BE2C (cell line): ENCODE measurements around the gene RAB9A.

Experiments
- DNase-seq: peaks from one replicate; pipeline ENCODE4 v3.0.0-alpha.2; 2020
- H3K27me3 ChIP-seq: fragments of 250-450 bp; sonication (Bioruptor Pico); 2 replicates; pipeline ENCODE4 v1.5.1; 2020; ENCODE audit warnings: mild to moderate bottlenecking
- H3K36me3 ChIP-seq: fragments of 250-450 bp; sonication (Bioruptor Pico); 2 replicates; pipeline ENCODE4 v1.5.1; 2020; ENCODE audit warnings: mild to moderate bottlenecking
- H3K4me1 ChIP-seq: fragments of 250-450 bp; sonication (Bioruptor Pico); 2 replicates; pipeline ENCODE4 v1.5.1; 2020
- H3K4me3 ChIP-seq: 2 replicates; pipeline ENCODE4 v1.5.1; 2011; ENCODE audit warnings: low read depth, low read length
- H3K9me3 ChIP-seq: fragments of 250-450 bp; sonication (Bioruptor Pico); 2 replicates; pipeline ENCODE4 v1.5.1; 2020
- TF ChIP-seq, protein P1 (sequence below): IDR thresholded peaks from 2 replicates; pipeline ENCODE4 v1.5.1; 2012; ENCODE audit warnings: mild to moderate bottlenecking, low read depth, low read length

Gene RAB9A

DNA sequence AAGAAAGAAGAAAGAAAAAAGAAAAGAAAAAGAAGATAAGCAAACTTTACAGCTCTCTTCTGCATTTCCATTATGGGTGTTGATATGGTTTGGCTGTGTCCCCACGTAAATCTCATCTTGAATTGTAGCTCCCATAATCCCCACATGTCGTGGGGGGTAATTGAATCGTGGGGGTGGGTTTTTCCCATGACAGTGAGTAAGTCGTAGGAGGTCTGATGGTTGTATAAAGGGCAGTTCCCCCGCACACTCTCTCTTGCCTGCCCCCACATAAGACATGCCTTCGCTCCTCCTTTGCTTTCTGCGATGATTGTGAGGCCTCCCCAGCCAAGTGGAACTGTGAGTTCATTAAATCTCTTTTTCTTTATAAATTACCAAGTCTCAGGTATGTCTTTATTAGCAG is 7.3 kb upstream of the RAB9A start:
- Histone ChIP-seq H3K36me3 (no peaks in the 10 kb centered on the region), H3K27me3 (no peaks in the 10 kb centered on the region), H3K4me1 (no peaks in the 10 kb centered on the region), H3K4me3 (no peak overlapping the region), H3K9me3 (no peaks in the 10 kb centered on the region)
- DNase-seq = no peak
- TF ChIP-seq, protein P1, sequence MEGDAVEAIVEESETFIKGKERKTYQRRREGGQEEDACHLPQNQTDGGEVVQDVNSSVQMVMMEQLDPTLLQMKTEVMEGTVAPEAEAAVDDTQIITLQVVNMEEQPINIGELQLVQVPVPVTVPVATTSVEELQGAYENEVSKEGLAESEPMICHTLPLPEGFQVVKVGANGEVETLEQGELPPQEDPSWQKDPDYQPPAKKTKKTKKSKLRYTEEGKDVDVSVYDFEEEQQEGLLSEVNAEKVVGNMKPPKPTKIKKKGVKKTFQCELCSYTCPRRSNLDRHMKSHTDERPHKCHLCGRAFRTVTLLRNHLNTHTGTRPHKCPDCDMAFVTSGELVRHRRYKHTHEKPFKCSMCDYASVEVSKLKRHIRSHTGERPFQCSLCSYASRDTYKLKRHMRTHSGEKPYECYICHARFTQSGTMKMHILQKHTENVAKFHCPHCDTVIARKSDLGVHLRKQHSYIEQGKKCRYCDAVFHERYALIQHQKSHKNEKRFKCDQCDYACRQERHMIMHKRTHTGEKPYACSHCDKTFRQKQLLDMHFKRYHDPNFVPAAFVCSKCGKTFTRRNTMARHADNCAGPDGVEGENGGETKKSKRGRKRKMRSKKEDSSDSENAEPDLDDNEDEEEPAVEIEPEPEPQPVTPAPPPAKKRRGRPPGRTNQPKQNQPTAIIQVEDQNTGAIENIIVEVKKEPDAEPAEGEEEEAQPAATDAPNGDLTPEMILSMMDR = no peak

DNA sequence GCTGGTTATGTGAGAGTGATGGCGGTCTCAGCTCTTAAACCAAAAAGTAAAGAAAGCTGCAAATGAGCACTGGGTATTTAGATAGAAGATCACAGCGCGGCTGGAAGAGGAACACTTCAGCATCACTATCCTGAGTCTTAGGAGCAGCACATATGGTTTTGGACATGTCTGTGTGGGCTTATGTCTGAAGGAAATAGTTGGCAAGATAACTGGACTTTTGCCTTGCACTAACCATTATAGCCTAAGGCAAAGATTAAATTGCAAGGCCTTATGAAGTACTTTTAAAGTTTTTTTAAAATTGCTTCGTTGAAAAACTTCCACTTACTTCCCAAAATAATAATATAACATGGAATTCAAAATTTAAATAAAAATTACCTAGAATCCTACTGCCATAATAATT is 4.6 kb upstream of the RAB9A start:
- no peaks in the 10 kb centered on the region for H3K9me3 ChIP-seq
- no peaks in the 10 kb centered on the region for H3K27me3 ChIP-seq
- DNase-seq = no peak
- H3K4me1 ChIP-seq = no peaks in the 10 kb centered on the region
- no peak overlapping the region for H3K4me3 ChIP-seq
- TF ChIP-seq, protein P1 = no peak
- H3K36me3 ChIP-seq = no peaks in the 10 kb centered on the region

DNA sequence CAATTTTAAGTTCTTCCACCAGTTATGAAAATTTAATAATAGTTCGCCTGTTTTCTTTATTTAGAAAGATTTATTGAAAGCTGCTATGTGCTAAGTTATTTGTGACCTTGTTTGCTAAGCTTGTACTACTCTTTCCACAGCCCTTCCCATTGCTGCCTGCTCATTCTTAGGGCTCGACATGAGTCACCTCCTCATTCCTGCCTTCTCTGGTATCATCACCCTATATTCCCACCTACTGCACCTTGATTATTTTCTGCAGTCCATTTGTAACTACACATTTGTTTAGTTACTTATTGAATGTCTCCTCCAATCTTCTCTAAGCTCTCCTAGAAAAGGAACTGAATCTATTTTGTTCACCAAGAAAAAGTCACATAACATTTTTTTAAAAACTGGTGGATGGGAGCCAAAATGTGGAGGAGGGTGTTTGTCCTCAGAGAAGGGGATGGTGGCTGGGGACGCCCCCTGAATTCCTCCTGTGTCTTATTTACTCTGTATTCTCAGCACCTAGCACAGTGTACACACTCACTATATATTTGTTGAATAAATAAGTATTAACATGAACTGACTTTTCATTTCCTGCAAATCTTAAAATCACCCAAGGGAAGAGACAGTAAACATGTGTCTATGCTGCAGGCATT is 3.7 kb upstream of the RAB9A start:
- Histone ChIP-seq H3K4me1 (no peaks in the 10 kb centered on the region), H3K4me3 (no peak overlapping the region), H3K9me3 (no peaks in the 10 kb centered on the region), H3K27me3 (no peaks in the 10 kb centered on the region), H3K36me3 (no peaks in the 10 kb centered on the region)
- no peak for DNase-seq
- TF ChIP-seq, protein P1 = no peak

- DNase-seq = no peak
- Histone ChIP-seq H3K27me3 (no peaks in the 10 kb centered on the region), H3K4me3 (no peak overlapping the region), H3K9me3 (no peaks in the 10 kb centered on the region), H3K4me1 (no peaks in the 10 kb centered on the region), H3K36me3 (no peaks in the 10 kb centered on the region)
- TF ChIP-seq, protein P1 = no peak
These were observed 1.7 kb upstream of the RAB9A start for GRCh38 chrX:13687203-13687602.

- no peak for DNase-seq
- Histone ChIP-seq H3K4me1 (peaks cover 5% of the 10 kb centered on the region; the same call in 1 of the 2 replicates), H3K4me3 (peak overlapping the region; percentile 85), H3K36me3 (no peaks in the 10 kb centered on the region), H3K9me3 (no peaks in the 10 kb centered on the region), H3K27me3 (no peaks in the 10 kb centered on the region)
- TF ChIP-seq, protein P1 = no peak
These were observed 457 bp upstream of the RAB9A start for GRCh38 chrX:13688384-13688957.

- no peaks in the 10 kb centered on the region for H3K9me3 ChIP-seq
- DNase-seq = no peak
- TF ChIP-seq, protein P1 = no peak
- H3K36me3 ChIP-seq = no peaks in the 10 kb centered on the region
- H3K4me3 ChIP-seq = peak overlapping the region; percentile 85
- no peaks in the 10 kb centered on the region for H3K27me3 ChIP-seq
- peaks cover 5% of the 10 kb centered on the region; the same call in 1 of the 2 replicates for H3K4me1 ChIP-seq
These were observed 848 bp downstream of the RAB9A start for GRCh38 chrX:13689741-13690211.
